ENCODE data around the gene WHRN.

DNA sequence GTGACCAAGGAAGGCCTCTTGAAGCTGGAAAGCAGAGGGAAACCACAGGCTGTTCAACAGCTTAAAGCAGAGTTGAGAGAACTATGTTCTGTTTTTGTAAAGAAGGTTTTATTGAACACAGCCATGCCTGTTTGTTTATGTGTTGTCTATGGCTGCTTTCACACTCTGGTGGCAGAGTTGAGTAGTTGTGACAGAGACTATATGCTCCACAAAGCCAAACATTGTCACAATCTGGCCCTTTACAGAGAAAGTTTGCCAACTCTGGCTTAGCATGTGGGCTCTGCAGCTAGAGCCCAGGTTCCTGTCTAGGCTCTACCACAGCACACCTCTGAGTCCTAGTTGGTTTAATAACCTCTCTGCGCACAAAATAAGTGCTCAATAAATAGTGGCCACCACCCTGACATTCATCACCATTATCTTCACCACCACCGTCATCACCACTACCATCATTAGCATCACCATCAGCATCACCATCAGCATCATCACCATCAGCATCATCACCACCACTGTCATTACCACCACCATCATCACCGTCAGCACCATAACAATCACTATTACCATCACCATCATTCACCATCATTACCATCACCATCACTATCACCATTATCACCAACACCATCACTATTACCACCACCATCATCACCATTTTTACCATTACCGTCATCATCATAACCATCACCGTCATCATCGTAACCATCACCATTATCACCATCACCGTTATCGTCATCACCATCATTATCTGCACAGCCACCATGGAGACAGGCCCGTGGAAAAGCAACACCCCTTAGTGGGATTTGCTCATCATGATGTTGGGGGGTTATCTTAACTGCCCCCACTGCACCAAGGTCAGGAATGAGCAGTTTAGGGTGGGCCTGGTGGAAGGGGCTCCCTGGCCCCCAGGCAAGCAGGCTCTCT, 135.8 kb downstream of the WHRN start:
- TF ChIP-seq POLR2AphosphoS5 (IDR thresholded peaks at IDR 0.05) (no peak), EZH2 (IDR thresholded peaks at IDR 0.05; ENCODE audit: borderline replicate concordance, insufficient read depth, low read length, poor library complexity, severe bottlenecking) (no peak), RAD21 (conservative IDR thresholded peaks at IDR 0.05) (no peak), REST (IDR thresholded peaks at IDR 0.05; ENCODE audit: borderline replicate concordance) (no peak), TAF1 (IDR thresholded peaks at IDR 0.05; ENCODE audit: low read depth) (no peak)
- TF ChIP-seq, protein P1, sequence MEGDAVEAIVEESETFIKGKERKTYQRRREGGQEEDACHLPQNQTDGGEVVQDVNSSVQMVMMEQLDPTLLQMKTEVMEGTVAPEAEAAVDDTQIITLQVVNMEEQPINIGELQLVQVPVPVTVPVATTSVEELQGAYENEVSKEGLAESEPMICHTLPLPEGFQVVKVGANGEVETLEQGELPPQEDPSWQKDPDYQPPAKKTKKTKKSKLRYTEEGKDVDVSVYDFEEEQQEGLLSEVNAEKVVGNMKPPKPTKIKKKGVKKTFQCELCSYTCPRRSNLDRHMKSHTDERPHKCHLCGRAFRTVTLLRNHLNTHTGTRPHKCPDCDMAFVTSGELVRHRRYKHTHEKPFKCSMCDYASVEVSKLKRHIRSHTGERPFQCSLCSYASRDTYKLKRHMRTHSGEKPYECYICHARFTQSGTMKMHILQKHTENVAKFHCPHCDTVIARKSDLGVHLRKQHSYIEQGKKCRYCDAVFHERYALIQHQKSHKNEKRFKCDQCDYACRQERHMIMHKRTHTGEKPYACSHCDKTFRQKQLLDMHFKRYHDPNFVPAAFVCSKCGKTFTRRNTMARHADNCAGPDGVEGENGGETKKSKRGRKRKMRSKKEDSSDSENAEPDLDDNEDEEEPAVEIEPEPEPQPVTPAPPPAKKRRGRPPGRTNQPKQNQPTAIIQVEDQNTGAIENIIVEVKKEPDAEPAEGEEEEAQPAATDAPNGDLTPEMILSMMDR (IDR thresholded peaks at IDR 0.05; ENCODE audit: poor library complexity, severe bottlenecking), result no peak

Measured in neural cell (in vitro differentiated cells).